MCF 10A (cell line): Measurements from ENCODE around the gene GPR37L1. TPM values are rescaled to one million over a fixed set of nuclear protein-coding genes. Genes with fewer than 3 reads are reported as not detected.
A peak's percentile ranks its signal among the peaks of the same experiment; 100 is the strongest.

ENCODE experiments used
- BruUV-seq: library from RNA; stranded (reverse); fragments of 400-500 nt; replicated peaks from 2 replicates; lab custom pipeline; 2021; lab: Mats Ljungman, UMichigan
- CTCF ChIA-PET: fragments of 300-600 bp; sonication (Branson Sonifier 250); formaldehyde crosslinking; extraction: SDS; loops from one replicate; lab custom pipeline; 2021; ENCODE audit warnings: antibody characterized with exemption, inconsistent platforms; lab: Yijun Ruan, JAX
- POLR2A ChIA-PET: fragments of 300-600, 350-650 bp; sonication (Branson Sonifier 250); formaldehyde crosslinking; extraction: SDS; loops from one replicate; lab custom pipeline; 2020; ENCODE audit warnings: antibody characterized with exemption, inconsistent platforms; lab: Yijun Ruan, JAX
- DNase-seq: peaks from one replicate; pipeline ENCODE4 v3.0.0-alpha.2; 2018; ENCODE audit not compliant: unreplicated experiment
- H3K27ac Mint-ChIP-seq: one replicate; pipeline ENCODE4 v1.8.0; 2022; ENCODE audit warnings: mild to moderate bottlenecking, low read depth, mixed read lengths; ENCODE audit not compliant: unreplicated experiment
- H3K27me3 Mint-ChIP-seq: one replicate; pipeline ENCODE4 v1.8.0; 2022; ENCODE audit warnings: mixed read lengths; ENCODE audit not compliant: insufficient read depth, unreplicated experiment
- H3K36me3 Mint-ChIP-seq: one replicate; pipeline ENCODE4 v1.8.0; 2022; ENCODE audit warnings: mild to moderate bottlenecking, moderate library complexity, mixed read lengths; ENCODE audit not compliant: insufficient read depth, unreplicated experiment
- H3K4me1 Mint-ChIP-seq: one replicate; pipeline ENCODE4 v1.8.0; 2022; ENCODE audit warnings: mixed read lengths; ENCODE audit not compliant: insufficient read depth, unreplicated experiment
- H3K4me3 Mint-ChIP-seq: one replicate; pipeline ENCODE4 v1.8.0; 2022; ENCODE audit warnings: mild to moderate bottlenecking, moderate library complexity, mixed read lengths; ENCODE audit not compliant: unreplicated experiment
- H3K9me3 Mint-ChIP-seq: one replicate; pipeline ENCODE4 v1.8.0; 2022; ENCODE audit warnings: mixed read lengths; ENCODE audit not compliant: unreplicated experiment
- CTCF ChIP-seq: fragments of 200-600 bp; IDR thresholded peaks from one replicate; pipeline ENCODE4 v1.8.0; 2022; ENCODE audit warnings: antibody characterized with exemption, mild to moderate bottlenecking; ENCODE audit not compliant: unreplicated experiment
- intact Hi-C: fragments of 100-400 bp; cut with micrococcal nuclease; formaldehyde crosslinking; loops from 2 replicates; pipeline ENCODE4 v1.14.1; 2022
- total RNA-seq: library from RNA; stranded (reverse); gene quantifications from 2 replicates; pipeline ENCODE4 v1.2.3, GENCODE V29; 2022

The GPR37L1 gene
- total RNA-seq, 1 experiment from 2014 or later: not detected

GRCh38 chr1:202154148-202154765 is 31.5 kb downstream of the GPR37L1 start:
- Mint-ChIP-seq H3K9me3 (no peaks in the 10 kb centered on the region), H3K27ac (no peak overlapping the region), H3K36me3 (no peaks in the 10 kb centered on the region), H3K4me3 (no peak overlapping the region), H3K27me3 (no peaks in the 10 kb centered on the region), H3K4me1 (peaks cover 12% of the 10 kb centered on the region)
- CTCF ChIA-PET: interaction anchor here (0.5 to 4.7 kb wide), 21 partner anchors 8 to 565 kb away, joined by 3 to 44 read pairs (median 4); no protein-coding TSS in a partner anchor
- intact Hi-C loops: no loop called here
- POLR2A ChIA-PET: interaction anchor here (0.6 to 0.9 kb wide), 5 partner anchors 10 to 707 kb away, joined by 3 to 8 read pairs (median 3); partner anchors contain the start of gene ARL8A
- BruUV-seq: no TSS peak
- no peak for DNase-seq
- TF ChIP-seq CTCF: no peak

- Mint-ChIP-seq H3K9me3 (no peaks in the 10 kb centered on the region), H3K4me1 (peaks cover 12% of the 10 kb centered on the region), H3K27ac (no peak overlapping the region), H3K27me3 (no peaks in the 10 kb centered on the region), H3K36me3 (no peaks in the 10 kb centered on the region), H3K4me3 (no peak overlapping the region)
- ChIA-PET POLR2A (interaction anchor here (0.7 to 0.9 kb wide), 4 partner anchors 11 to 708 kb away, joined by 3 to 8 read pairs (median 4); partner anchors contain the start of gene ARL8A), CTCF (interaction anchor here (0.5 to 4.7 kb wide), 21 partner anchors 9 to 524 kb away, joined by 3 to 44 read pairs (median 4); no protein-coding TSS in a partner anchor)
- TF ChIP-seq CTCF: peak; percentile 58
- intact Hi-C loops: no loop called here
- no TSS peak for BruUV-seq
- peak; percentile 92 for DNase-seq
These were observed 32.2 kb downstream of the GPR37L1 start for GRCh38 chr1:202154766-202155477.

GRCh38 chr1:202155478-202156021 is 32.8 kb downstream of the GPR37L1 start:
- intact Hi-C loops: no loop called here
- POLR2A ChIA-PET: interaction anchor here (0.7 kb wide), 1 partner anchor 649 kb away, joined by 5 read pairs; no protein-coding TSS in a partner anchor
- H3K4me3 Mint-ChIP-seq: no peak overlapping the region
- BruUV-seq: no TSS peak
- peaks cover under 1% of the 10 kb centered on the region for H3K27me3 Mint-ChIP-seq
- peaks cover 1% of the 10 kb centered on the region for H3K36me3 Mint-ChIP-seq
- DNase-seq: peak; percentile 92
- no peak overlapping the region for H3K27ac Mint-ChIP-seq
- CTCF ChIA-PET: interaction anchor here (0.6 to 4.7 kb wide), 20 partner anchors 9 to 1306 kb away, joined by 3 to 44 read pairs (median 4); no protein-coding TSS in a partner anchor
- H3K9me3 Mint-ChIP-seq: no peaks in the 10 kb centered on the region
- H3K4me1 Mint-ChIP-seq: peaks cover 14% of the 10 kb centered on the region
- TF ChIP-seq CTCF: no peak
